GM12892 (cell line): ENCODE results near the gene ATXN1.

Source experiments
- POLR2A ChIP-seq: IDR thresholded peaks from 2 replicates; pipeline ENCODE4 v1.6.1; 2011; ENCODE audit warnings: low read depth, low read length, control low read depth
- POLR2AphosphoS5 ChIP-seq: IDR thresholded peaks from 2 replicates; pipeline ENCODE4 v1.6.1; 2011; ENCODE audit warnings: low read depth, low read length, control low read depth
- TAF1 ChIP-seq: IDR thresholded peaks from 2 replicates; pipeline ENCODE4 v1.6.1; 2011; ENCODE audit warnings: low read depth, mild to moderate bottlenecking, control low read depth, low read length, borderline replicate concordance

- no peak for TF ChIP-seq POLR2A
- no peak for TF ChIP-seq POLR2AphosphoS5
- no peak for TF ChIP-seq TAF1
These were observed 362.7 kb downstream of the ATXN1 start for GRCh38 chr6:16398587-16398986.
